Adrenal gland (tissue), 12 donors: Measurements from ENCODE around the gene AVL9. TPM values are rescaled to one million over a fixed set of nuclear protein-coding genes. Genes with fewer than 3 reads are reported as not detected.
"Not testable (repeated sequence)": the region's sequence is repeated elsewhere in the genome, so short reads cannot be mapped to it uniquely, and the experiment has no call there.

Experiments used
- DNase-seq, 7 donors: peaks; one replicate each; pipeline ENCODE4 v3.0.0-alpha.2; 2019 to 2020
- H3K27ac ChIP-seq, 5 donors: fragments of 200-600 bp; sonication (generic) in 4 of 5; 1 replicate in 3 of 5; 2 replicates in 2 of 5; pipeline versions ENCODE4 v1.5.1 to v1.8.0; 2016 to 2020; ENCODE audit warnings: mild to moderate bottlenecking in 1 of 5
- H3K27me3 ChIP-seq: fragments of 200-600 bp; 2 replicates; pipeline ENCODE4 v1.8.0; 2021
- H3K36me3 ChIP-seq, 2 donors: fragments of 200-600 bp; replicated peaks in 1 of 2; 1 replicate in 1 of 2; 2 replicates in 1 of 2; pipeline versions ENCODE4 v1.5.1 to v1.8.0; 2018 to 2022
- H3K4me1 ChIP-seq, 2 donors: fragments of 200-600 bp; replicated peaks in 1 of 2; 1 replicate in 1 of 2; 2 replicates in 1 of 2; pipeline versions ENCODE4 v1.5.1 to v1.8.0; 2018 to 2021
- H3K4me3 ChIP-seq, 4 donors: fragments of 200-600 bp; sonication (generic) in 3 of 4; one replicate each; pipeline ENCODE4 v1.5.1; 2016 to 2018
- H3K9me3 ChIP-seq, 3 donors: fragments of 200-600 bp; sonication (generic) in 1 of 3; replicated peaks in 1 of 3; 1 replicate in 2 of 3; 2 replicates in 1 of 3; pipeline versions ENCODE4 v1.5.1 to v1.8.0; 2016 to 2021
- CTCF ChIP-seq, 6 experiments: fragments of 450-650 bp in 4 of 6; fragments of 200-600 bp in 2 of 6; sonication (generic) in 1 of 6; IDR thresholded peaks; 1 replicate in 5 of 6; 2 replicates in 1 of 6; pipeline versions ENCODE4 v1.5.1 to v1.8.0; 2016 to 2021; ENCODE audit warnings: antibody characterized with exemption in 6 of 6, mild to moderate bottlenecking in 2 of 6, moderate library complexity in 1 of 6
- POLR2A ChIP-seq, 2 donors: fragments of 450-650 bp; IDR thresholded peaks; one replicate each; pipeline ENCODE4 v1.6.1; 2017; ENCODE audit warnings: antibody characterized with exemption in 2 of 2, mild to moderate bottlenecking in 2 of 2, moderate library complexity in 1 of 2
- WGBS, 4 donors: extraction: QIAGEN DNeasy Blood & Tissue Kit in 2 of 4; methylation state at CpG; one replicate each; pipeline versions ENCODE4 v1.1.5 to v1.1.7; 2013 to 2017; 5-methylcytosine and 5-hydroxymethylcytosine counted together
- intact Hi-C, 2 donors: fragments of 100-400 bp; cut with DNase I; formaldehyde crosslinking; loops; one replicate each; pipeline versions ENCODE4 v1.14.1 to v1.15.0; 2022 to 2023
- polyA plus RNA-seq, 3 donors: library from polyadenylated mRNA; stranded (reverse); fragments of 200-250 nt in 2 of 3; fragments of 350-450 nt in 1 of 3; fragmentation: Illumina TruSeq in 1 of 3; extraction: RNeasy Lipid Tissue Mini Kit (QIAGEN cat#74804) in 1 of 3; gene quantifications; one replicate each; pipeline ENCODE4 v1.2.3, GENCODE V29; 2013 to 2014
- total RNA-seq, 9 donors: library from RNA; depleted of rRNA in 4 of 9; stranded (reverse); fragments of >200 nt in 4 of 9; fragments of 120-200 nt in 1 of 9; fragmentation: NEBNext Ultra II Directional in 1 of 9; extraction: Animal tissue kit (Norgen Biotek cat#: 25700) in 1 of 9; gene quantifications; one replicate each; pipeline versions ENCODE4 v1.1.0 to v1.2.4, GENCODE V29; 2013 to 2023
- donor health status: healthy with polysubstance abuse.
- donor health status: Bipolar disorder and iron deficiency.
- donor health status: DM: yes; HTN: yes; CAD: no.
- donor health status: DM: no; HTN: no; CAD: no.
- donor health status: DM: no; HTN: no; CAD: no.
- donor health status: DM: yes; HTN: yes; CAD: no.

AVL9 gene
- total and polyA plus RNA-seq, 12 donors = 8.6 to 53.9 (median 22.7) TPM

DNA sequence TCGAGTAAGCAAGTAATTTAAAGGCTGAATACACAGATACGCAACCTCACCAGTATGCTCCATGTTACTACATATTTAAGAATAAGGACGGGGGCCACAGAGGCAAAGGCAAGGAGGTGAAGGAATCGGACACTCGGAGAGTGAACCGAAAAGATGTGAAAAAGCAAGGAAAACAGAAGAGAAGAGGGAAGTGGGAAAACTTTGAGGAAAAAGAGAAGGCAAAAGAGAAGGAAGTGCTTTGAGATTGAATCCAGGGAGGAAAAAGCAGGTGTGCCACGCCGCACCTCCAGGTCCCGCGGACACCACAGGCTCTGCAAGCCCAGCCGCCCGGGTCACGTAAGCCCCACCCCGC, 367 bp upstream of the AVL9 start:
- DNase-seq = no peak
- TF ChIP-seq POLR2A (IDR thresholded peaks at IDR 0.05) = peak in 1 of 2 donors; percentile 77
- TF ChIP-seq CTCF (IDR thresholded peaks at IDR 0.05) = no peak
- peak overlapping the region; percentile 59 to 100 (median 71) for H3K27ac ChIP-seq
- H3K4me1 ChIP-seq = peaks cover 0 to 22% of the 10 kb centered on the region in 2 donors
- no peaks in the 10 kb centered on the region for H3K27me3 ChIP-seq
- intact Hi-C loops = no loop called here
- 0 to 1% (median 0%) methylated on average over 7 to 14 of the region's 14 CpGs for WGBS, 4 donors
- no peaks in the 10 kb centered on the region for H3K36me3 ChIP-seq
- H3K4me3 ChIP-seq = peak overlapping the region; percentile 15 to 90 (median 30)
- H3K9me3 ChIP-seq = no peaks in the 10 kb centered on the region

DNA sequence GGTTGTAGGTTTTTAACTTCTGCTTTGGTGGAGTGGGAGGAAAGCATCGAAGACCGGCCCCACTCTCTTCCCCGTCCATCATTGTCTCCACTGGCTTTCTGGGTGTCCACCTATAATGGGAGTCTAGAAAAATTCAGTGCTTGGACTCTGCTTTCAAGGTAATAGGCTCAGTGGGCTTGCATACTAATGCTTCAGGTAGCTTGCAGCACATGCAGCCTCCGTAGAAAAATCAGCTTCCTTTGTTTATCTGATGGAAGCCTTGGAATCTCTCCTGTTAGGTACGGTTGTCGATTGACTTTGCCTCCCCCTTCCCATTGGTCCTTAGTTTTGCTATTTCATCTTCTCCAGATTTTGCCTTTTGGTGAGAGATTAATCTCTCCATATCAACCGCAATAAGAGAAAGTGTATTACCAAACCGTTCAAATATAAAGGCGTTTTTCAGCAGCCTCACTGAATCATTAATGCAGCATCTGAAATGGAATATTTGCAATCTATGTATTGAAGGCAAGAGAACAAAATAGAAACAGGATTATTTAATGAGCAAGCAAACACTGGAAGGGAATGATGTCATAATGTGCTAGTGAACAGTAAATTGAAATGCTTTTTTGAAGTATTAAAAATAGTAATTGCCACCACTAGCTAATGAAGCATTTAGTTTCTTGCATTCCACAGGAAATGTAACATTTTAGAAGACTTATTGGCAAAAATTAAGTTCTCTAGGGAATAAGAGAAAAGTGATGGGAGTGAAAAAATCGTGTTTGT, 944 bp downstream of the AVL9 start:
- TF ChIP-seq POLR2A (IDR thresholded peaks at IDR 0.05) (no peak), CTCF (IDR thresholded peaks at IDR 0.05) (no peak)
- Histone ChIP-seq H3K36me3 (no peaks in the 10 kb centered on the region), H3K4me3 (peak overlapping the region; percentile 84 to 99 (median 92)), H3K27me3 (no peaks in the 10 kb centered on the region), H3K27ac (peak overlapping the region in 4 of 5 donors; percentile 94 to 100 (median 98)), H3K4me1 (peaks cover 8 to 28% of the 10 kb centered on the region in 2 donors), H3K9me3 (no peaks in the 10 kb centered on the region)
- WGBS, 4 donors = 5 to 8% (median 6%) methylated on average over 10 of the region's 10 CpGs
- intact Hi-C loops = no loop called here
- no peak for DNase-seq

DNA sequence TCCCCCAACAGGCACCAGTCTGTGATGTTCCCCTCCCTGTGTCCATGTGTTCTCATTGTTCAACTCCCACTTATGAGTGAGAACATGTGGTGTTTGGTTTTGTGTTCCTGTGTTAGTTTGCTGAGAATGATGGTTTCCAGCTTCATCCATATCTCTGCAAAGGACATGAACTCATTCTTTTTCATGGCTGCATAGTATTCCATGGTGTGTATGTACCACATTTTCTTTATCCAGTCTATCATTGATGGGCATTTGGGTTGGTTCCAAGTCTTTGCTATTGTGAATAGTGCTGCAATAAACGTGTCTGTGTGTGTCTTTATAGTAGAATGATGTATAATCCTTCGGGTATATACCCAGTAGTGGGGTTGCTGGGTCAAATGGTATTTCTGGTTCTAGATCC, 4.5 kb downstream of the AVL9 start:
- WGBS, 4 donors = 89 to 97% (median 91%) methylated on average over 2 of the region's 2 CpGs
- H3K9me3 ChIP-seq, H3K27me3 ChIP-seq, DNase-seq, H3K4me3 ChIP-seq, intact Hi-C loops, H3K36me3 ChIP-seq, H3K27ac ChIP-seq: not testable (repeated sequence)
- peaks cover 10 to 34% of the 10 kb centered on the region in 2 donors for H3K4me1 ChIP-seq

GRCh38 chr7:32500216-32500615, 4.9 kb downstream of the AVL9 start:
- H3K4me3 ChIP-seq, DNase-seq, H3K9me3 ChIP-seq, H3K27me3 ChIP-seq, intact Hi-C loops, H3K27ac ChIP-seq, H3K36me3 ChIP-seq: not testable (repeated sequence)
- WGBS, 4 donors = 88 to 98% (median 97%) methylated on average over 1 of the region's 1 CpG
- H3K4me1 ChIP-seq = peaks cover 10 to 34% of the 10 kb centered on the region in 2 donors

- Histone ChIP-seq H3K36me3 (no peaks in the 10 kb centered on the region), H3K4me1 (peaks cover 10 to 34% of the 10 kb centered on the region in 2 donors), H3K27ac (peak overlapping the region in 2 of 5 donors; percentile 15 to 22), H3K9me3 (no peaks in the 10 kb centered on the region), H3K4me3 (no peak overlapping the region), H3K27me3 (no peaks in the 10 kb centered on the region)
- DNase-seq = peak in 1 of 7 donors; percentile 15
- intact Hi-C loops = no loop called here
- TF ChIP-seq POLR2A (IDR thresholded peaks at IDR 0.05) (no peak), CTCF (IDR thresholded peaks at IDR 0.05) (no peak)
- WGBS, 4 donors = 30 to 47% (median 38%) methylated on average over 1 of the region's 1 CpG
These were observed 5.6 kb downstream of the AVL9 start for GRCh38 chr7:32500922-32501341.
